Left lobe of liver (tissue), 2 donors: Measurements from ENCODE around the gene ST13. TPM values are rescaled to one million over a fixed set of nuclear protein-coding genes. Genes with fewer than 3 reads are reported as not detected.
"Not testable (repeated sequence)": the region's sequence is repeated elsewhere in the genome, so short reads cannot be mapped to it uniquely, and the experiment has no call there.

Source experiments
- ATAC-seq: fragments of 200-7000 bp; cut with Tn5 transposase; one replicate; pipeline ENCODE4 v1.9.1; 2020; ENCODE audit warnings: mild to moderate bottlenecking, moderate library complexity
- DNase-seq: peaks from one replicate; pipeline ENCODE4 v3.0.0-alpha.2; 2020; ENCODE audit warnings: low spot score
- total RNA-seq: library from RNA; stranded (reverse); gene quantifications from one replicate; pipeline ENCODE4 v1.2.1, GENCODE V29; 2021
- donor health status: DM: no; HTN: no; CAD: no; lungs with moderate emphysema.
- donor health status: DM: no; HTN: yes; CAD: no.

Gene ST13
- total RNA-seq, 1 donor from 2014 or later: 128 TPM

DNA sequence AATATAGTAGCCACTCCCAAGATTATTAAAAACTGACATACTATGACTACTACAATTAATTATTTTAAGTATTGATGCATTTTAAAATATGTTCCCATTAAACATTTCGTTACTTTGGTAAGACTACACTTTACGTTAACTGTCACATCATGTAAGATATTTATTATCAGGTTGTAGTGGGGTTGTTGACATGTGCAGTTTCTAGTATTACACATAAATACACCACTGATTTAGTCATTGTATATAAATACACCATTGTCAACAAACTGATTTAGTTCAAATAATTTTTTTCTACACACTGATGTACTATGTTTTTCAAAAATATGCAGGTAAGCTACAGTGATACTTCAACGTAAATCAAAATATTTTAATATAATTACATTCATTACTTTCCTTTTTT is 11.5 kb downstream of the ST13 start:
- no peak for ATAC-seq

DNA sequence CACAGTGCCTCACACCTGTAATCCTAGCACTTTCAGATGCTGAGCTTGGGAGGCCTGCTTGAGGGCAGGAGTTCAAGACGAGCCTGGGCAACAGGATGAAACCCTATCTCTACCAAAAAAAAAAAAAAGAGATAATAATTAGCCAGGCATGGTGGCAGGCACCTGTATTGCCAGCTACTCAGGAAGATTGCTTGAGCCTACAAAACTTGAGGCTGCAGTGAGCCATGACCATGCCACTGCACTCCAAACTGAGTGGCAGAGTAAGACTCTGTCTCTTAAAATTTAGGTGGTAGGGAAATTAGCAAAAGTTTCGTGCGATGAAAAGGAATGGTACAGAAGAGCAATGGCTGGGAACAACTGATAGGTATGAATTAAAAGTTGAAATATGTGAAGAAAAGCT is 18.0 kb downstream of the ST13 start:
- peak; percentile 31 for ATAC-seq
- DNase-seq: no peak

More for the DNA sequence above, 11.5 kb downstream of the ST13 start:
- no peak for DNase-seq

DNA sequence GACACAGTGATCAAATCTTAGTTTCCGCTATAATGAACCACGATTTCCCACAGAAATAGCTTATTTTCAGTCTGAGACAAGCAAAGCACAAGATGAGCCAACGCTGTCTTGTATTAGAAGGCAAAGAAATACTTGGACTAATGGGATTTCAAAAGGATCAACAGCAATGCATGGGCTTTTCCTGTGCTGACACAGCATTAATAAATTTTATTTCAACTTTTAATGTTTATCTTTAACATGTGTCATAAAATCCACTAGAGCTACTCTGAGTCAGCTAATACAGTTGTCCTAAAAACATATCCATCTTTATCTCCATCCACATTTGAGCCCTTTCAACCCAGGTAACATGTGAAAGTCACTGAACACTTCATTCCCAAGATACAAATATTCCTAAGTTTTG is 21.8 kb downstream of the ST13 start:
- DNase-seq: no peak
- ATAC-seq: no peak

DNA sequence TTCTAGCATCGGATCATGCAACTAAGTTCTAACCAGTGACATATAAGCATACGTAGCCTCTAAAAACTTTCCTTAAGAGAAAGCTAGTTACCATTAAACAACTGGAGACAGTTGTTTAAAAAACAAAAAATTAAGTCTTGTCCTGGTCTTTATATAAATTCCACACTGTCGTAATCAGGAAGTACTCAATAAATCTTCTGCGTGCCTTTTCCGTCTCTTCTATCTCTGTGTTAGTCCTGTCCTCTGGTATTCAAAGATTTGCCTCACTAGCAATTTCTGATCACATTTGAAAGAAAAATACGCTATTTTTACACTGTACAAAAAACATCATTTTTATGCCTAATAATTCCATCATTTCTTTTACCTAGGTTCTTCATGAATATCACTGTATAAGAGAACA is 27.3 kb downstream of the ST13 start:
- DNase-seq (no peak), ATAC-seq (no peak)

DNA sequence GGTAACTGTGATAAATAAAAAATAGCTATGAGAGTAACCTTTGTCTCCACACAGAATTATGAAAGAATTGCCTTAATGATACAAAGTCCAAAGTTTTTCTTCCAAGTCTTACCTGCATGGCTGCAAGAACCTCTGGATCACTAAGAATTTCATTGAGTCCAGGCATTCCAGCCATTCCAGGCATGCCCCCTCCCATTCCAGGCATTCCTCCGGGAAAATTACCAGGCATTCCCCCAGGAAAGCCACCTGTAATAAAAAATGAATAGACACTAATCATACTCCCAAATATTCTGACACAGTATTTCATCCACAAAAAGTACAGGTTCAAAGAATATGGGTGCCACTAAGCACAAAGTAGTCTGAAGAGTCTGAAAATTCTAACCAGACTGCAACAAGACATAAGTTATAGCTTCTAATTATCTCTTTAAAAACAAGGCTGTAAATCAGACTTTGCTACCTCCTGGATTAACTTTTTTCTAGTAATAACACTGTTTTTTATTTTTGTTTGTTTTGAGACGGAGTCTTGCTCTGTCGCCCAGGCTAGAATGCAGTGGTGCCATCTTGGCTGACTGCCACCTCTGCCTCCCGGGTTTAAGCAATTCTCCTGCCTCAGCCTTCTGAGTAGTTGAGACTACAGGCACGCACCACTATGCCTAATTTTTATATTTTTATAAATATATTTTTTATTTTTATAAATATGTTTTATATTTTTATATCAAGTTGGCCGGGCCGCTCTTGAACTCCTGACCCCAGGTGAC is 29.3 kb downstream of the ST13 start:
- ATAC-seq (peak; percentile 81), DNase-seq (peak; percentile 81)

DNA sequence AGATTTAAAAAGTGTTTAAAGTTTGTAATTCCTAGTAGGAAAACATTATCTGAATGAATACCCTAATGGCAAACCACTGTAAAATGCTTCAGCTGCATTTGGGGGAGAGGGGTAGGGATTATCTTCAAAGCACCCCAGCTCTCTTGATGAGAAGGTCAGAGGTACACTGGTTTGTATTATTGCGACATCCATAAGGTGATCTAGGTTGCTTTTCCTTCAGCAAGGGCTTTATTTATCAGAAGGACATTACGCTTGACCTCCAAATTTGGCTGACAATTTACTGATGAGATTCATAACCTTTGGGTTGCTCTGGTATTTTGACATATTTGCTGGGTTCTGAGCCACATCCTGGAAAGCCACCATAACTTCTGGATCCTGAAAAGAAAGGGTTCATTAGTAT is 30.1 kb downstream of the ST13 start:
- not testable (repeated sequence) for DNase-seq
- peak; percentile 12 for ATAC-seq

DNA sequence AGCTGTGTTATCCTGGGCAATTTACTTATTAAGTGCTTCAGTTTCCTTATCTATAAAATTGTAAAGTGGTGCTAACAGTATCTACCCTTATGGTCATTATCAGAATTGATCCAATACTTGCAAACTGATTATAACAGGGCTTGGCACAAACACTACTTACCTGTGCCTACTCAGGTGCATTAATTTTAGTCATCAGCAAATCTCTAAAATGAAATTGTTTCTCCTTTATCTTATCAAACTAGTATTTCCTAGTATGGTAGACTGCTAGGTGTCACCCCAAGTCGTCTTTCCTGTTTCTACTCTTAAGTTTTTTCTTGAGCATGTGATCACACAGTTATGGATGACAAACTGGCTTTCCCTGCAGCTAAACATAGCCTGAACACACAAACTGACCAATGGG is 33.0 kb downstream of the ST13 start:
- ATAC-seq (no peak), DNase-seq (no peak)

DNA sequence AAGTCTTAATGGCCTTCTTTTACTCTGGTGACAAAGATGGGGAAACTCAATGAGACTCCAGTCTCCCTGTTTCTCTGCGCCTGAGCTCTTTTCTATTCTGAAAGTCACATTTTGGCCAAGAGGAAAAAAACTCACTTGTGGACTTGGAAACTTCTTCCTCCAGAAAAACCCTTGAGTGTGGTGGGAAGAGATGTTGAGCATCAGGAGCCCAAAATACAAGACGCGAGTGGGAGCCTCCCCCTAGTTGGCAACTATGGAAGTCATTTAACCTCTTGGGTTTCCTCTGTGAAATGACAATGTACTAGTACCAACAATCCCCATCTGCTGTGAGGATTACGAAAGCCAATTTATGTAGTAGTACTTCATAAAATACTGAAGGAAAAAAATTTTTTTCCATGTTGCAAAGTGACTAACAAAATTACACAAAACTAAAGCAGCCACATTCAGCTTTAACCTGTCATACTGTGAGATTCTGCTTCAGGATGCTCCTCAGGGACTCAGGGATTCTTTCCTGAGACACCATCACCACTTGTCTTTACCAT is 36.8 kb downstream of the ST13 start:
- DNase-seq: no peak
- peak; percentile 20 for ATAC-seq

DNA sequence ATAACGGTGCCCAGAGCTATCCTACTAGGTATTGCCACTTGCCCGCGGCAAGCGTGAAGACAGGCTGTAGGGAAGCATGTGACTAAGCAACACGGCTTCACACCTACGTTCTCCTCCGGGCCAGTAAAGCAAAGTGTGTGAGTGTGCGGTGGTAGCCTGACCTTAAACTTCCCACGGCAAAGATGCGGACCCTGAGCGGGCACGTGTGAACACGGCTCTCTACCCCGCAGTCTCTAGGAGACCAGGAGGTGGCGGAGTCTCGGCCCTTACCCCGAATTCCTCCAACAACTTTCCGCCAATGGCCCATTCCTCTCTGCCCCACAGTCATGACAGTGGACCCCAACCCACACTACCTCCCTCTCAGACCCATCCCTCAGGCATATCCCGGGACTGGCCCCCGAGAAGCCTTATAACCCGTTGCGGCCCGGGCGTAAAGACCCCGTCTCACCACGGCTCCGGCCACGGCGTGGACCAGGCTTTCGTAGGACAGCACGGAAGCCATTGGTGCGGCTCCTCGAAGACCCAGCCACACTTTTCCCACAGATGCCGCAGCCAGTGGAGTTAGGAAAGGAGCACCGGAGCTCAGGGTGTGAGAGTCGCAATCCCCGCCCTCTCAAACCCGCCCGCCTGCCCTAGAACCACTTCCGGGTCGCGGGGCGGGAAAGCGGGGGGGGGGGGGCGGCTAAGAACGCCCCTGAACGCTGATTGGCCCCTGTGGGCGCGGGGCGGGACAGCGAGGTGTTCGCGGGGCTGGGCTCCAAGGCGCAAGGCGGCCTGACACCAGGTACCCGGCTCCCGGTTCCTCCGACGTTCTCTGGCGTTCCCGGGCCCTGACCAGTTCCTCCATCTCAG is 37.5 kb downstream of the ST13 start, which contains the start of gene SLC25A17:
Gene SLC25A17, minus strand, starts transcription at position 600 of the 852 bp plus-strand sequence. Its CDS starts 98 bp downstream, at position 502.
- ATAC-seq (peak; percentile 91), DNase-seq (peak; percentile 92)

DNA sequence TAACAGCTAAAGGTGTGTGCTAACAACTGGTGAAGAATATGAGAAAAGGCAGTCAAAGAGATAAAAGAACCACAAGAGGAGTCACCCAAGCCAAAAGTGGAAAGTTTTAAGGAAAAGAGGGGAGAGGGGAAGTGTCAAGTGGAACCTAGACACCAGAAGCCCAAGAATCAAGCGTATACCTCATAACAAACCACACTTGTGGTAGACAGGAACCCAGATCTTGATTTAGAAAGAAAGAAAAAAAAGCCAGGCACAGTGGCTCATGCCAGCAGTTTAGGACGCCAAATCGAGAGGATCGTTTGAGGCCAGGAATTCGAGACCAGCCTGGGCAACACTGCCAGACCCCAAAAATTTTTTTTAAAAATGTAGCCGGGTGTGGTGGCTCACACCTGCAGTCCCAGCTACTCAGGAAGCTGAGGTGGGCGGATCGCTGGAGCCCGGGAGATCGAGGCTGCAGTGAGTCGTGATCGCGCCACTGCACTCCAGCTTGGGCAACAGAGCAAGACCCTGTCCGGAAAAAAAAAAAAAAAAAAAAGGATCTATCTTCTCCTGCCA is 38.2 kb downstream of the ST13 start:
- ATAC-seq (no peak), DNase-seq (no peak)

DNA sequence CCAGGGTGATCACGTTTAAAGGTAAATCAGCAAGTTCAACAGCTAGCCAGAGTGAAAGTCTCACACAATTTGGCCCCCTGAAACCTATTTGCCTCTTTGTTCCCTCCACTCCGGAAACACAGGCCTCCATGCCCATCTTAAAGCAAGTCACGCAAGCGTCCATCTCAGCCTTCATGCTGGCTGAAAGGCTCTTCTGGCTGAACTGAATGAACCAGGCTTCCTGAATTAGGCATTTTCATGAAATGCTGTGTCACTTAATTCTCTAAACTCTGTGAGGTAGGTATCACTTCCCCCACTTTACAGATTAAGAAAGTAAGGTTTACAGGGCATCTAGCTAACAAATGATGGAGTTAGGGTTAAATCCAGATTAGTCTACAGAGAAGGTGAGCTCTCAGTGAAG is 38.7 kb downstream of the ST13 start:
- ATAC-seq (no peak), DNase-seq (no peak)

DNA sequence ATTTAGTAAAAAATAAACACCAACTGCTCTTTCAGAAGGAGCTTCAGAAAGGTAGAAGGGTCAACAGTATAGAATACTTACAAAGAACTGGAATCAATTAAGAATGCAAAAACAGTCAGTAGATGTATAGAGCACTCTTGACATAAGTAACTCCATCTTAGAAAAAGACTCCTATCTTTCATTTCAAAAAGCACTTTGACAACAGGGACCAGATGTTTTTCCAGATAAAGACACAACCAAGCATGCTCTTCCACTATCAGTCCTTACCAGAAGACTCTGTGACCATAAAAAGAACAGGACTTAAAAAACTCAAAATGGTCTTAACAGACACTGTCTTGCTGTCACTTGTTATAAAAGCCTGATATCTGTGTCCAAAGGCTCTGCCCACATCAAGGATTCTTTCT is 42.5 kb downstream of the ST13 start:
- no peak for DNase-seq
- ATAC-seq: no peak

DNA sequence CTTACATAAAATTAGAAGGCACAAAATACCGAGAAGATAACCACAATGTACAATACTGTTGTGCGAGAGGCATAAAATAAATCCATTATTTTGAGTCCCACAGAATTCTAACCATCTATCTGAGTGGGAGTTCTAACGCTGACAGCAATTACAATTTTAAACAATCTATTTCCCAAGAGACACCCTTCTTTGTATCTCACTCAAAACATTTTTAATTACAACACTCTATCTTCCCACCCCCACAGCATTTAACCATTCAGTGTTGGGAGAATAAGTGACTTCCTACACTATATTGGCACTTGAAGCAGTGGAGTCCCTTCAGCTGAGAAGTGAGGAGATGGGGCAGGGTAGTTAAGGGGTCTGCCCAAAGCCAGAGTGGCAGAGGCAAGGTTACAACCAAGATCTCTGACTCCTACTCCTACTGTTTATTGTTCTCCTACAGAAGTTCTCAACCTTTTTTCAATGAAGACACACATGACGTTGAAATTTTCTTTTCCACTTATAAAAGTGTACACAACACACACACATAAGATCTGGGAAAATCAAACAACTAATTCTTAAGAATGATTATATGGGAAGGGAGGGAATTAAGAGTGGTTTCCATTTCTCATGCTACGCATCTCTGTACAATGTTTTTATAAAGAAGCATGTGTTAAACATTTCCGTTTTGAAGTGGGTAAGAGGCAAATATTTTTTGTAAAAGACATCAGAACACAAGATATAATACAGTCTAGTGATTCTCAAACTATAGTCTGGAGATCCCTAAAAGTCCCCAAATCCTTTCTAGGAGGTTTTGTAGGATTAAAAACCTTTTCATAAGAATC is 48.2 kb downstream of the ST13 start:
- ATAC-seq: no peak
- DNase-seq: no peak

DNA sequence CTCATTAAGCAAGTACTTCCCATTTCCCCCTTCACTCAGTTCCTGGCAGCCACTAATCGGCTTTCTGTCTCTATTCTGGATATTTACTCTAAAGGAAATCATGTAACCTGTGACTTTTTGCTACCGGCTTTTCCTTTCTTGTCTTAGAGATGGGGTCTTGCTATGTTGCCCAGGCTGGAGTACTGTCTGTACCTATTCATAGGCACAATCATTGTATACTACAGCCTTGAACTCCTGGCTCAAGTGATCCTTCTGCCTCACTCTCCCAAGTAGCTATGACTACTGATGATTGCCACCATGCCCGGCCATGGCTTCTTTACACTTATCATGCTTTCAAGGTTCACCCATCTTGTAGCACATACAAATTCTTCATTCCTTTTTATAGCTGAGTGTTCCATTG is 49.7 kb downstream of the ST13 start:
- no peak for ATAC-seq
- no peak for DNase-seq

DNA sequence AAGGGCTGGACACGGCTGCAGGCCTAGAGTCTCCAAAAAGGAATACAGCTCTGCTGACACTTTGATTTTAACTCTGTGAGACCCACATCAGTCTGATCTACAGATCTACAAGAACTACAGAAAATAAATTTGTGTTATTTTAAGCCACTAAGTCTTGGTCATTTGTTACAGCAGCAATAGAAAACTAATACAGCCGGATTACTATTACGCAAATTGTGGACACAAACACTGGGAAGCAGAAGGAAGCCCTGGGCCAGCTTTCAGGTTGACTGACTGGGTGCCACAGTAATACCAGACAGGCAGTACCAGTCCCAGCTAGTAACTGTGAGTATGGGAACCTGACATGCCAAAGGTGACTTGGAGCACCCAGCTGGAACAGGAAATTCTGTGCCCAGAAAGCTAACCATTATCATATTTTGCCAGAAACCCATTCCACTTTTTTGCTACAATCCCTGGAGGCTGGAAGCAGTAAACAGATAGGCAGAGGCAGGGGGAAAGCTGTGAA is 50.7 kb downstream of the ST13 start:
- ATAC-seq: no peak
- DNase-seq: no peak

DNA sequence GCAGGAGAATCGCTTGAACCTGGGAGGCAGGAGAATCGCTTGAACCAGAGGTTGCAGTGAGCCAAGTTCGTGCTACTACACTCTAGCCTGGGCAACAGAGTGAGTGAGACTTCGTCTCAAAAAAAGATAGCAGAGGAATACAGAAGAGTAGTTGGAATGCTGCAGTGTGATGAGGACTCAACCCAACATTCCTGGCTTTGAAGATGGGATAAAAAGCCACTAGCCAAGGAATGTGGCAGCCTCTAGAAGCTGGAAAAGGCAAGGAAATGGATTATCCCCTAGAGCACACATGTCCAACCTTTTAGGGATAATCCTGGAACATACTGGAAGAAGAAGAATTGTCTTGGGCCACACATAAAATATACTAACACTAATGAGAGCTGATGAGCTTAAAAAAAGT is 51.2 kb downstream of the ST13 start:
- DNase-seq: no peak
- no peak for ATAC-seq

DNA sequence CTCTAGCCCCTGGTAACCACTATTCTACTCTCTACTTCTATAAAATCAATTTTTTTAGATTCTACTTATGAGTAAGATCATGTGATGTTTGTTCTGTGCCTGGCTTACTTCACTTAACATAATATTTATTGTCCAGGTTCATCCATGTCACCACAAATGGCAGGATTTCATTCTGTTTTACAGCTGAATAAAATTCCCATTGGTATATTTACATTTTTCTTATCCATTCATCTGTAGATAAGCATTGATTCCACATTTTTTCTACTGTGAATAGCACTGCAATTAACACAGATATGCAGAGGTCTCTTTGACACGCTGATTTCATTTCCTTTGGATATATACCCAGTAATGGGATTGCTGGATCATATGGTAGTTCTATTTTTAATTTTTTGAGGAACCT is 53.1 kb downstream of the ST13 start:
- peak; percentile 19 for ATAC-seq
- DNase-seq: no peak

DNA sequence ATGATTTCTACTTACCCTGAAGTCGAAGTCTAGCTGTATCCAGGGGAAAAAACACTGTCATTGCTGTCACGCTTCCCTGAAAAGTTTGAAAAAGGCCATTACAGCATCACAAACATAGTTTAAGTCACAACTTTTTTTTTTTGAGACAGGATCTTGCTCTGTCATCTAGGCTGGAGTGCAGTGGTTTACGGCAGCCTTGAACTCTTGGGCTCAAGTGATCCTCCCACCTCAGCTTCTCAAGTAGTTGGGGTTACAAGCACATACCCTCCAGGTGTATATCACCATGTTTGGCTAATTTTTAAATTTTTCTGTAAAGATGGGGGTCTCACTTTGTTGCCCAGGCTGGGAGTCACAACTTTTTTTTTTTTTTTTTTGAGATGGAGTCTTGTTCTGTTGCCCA is 57.4 kb downstream of the ST13 start:
- DNase-seq: no peak

DNA sequence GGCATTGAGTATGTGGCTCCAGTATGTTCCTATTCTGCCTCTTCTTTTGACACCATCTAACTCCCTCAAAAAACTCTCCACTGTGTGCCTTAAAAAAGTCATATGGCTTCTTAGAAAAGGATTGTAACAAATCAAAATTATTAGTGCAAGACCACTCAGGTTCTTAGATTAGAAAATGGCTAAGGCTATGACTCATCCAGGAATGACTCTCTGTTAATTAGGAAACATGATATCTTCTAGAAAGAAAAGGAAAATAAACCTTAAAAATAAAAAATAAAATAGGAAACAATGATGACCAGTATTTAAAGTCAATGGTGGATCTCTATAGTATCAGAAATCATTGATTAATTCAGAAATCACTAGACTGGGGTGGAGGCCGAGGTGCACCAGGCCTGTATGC is 59.0 kb downstream of the ST13 start:
- DNase-seq: no peak
- ATAC-seq: no peak

More for the DNA sequence above, 57.4 kb downstream of the ST13 start:
- ATAC-seq: no peak

DNA sequence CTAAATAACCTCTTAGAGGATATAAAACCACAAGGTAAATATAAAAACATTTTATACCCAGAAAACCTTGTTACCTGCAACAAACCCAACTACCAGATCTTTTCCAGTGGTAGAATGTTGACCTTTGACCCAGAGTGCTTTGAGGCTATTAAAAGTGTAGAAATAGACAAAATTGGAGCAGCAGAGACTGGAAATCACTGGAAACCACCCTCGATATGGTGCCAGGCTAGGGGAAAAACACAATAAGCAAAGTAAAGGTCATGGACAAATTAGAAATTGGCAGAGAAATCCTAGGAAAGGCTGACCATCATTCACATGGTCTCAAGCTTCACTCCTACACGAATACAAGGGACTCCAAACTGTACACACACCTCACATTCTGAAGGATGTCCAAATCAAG is 64.0 kb downstream of the ST13 start:
- ATAC-seq (peak; percentile 43), DNase-seq (no peak)
